H1 (cell line): ENCODE data around the gene SOCS7. TPM values are rescaled to one million over a fixed set of nuclear protein-coding genes. Genes with fewer than 3 reads are reported as not detected.

ENCODE experiments used
- CTCF ChIA-PET: fragments of 300-600 bp; sonication (Branson Sonifier 250); formaldehyde crosslinking; loops from one replicate; lab custom pipeline; 2021; ENCODE audit not compliant: partially characterized antibody; lab: Charles Lee
- POLR2A ChIA-PET: fragments of 300-600 bp; sonication (Branson Sonifier 250); formaldehyde crosslinking; loops from one replicate; lab custom pipeline; 2021; ENCODE audit warnings: inconsistent platforms; ENCODE audit not compliant: partially characterized antibody; lab: Charles Lee
- DNase-seq, 2 experiments: peaks; one replicate each; pipeline versions ENCODE4 v3.0.0 to v3.0.0-alpha.2; 2010 to 2022; ENCODE audit warnings: low spot score in 2 of 2, low read depth in 1 of 2, mixed read lengths in 1 of 2
- FAIRE-seq: peaks from 2 replicates; lab custom pipeline; 2011; peaks lifted over from hg19 to GRCh38; lab: Jason Lieb, UNC
- H2AFZ ChIP-seq: 2 replicates; pipeline ENCODE4 v1.8.1; 2012; ENCODE audit warnings: low read length, inconsistent platforms
- H2AK5ac ChIP-seq: 2 replicates; pipeline ENCODE4 v1.6.1; 2013; ENCODE audit warnings: low read depth, low read length
- H2BK120ac ChIP-seq: replicated peaks from 2 replicates; pipeline ENCODE3; 2013; ENCODE audit warnings: low read depth, low read length, inconsistent platforms
- H2BK12ac ChIP-seq: 2 replicates; pipeline ENCODE4 v1.6.1; 2013; ENCODE audit warnings: low read depth, low read length
- H2BK15ac ChIP-seq: 2 replicates; pipeline ENCODE4 v1.6.1; 2013; ENCODE audit warnings: low read length
- H2BK20ac ChIP-seq: 2 replicates; pipeline ENCODE4 v1.6.1; 2013; ENCODE audit warnings: low read length
- H2BK5ac ChIP-seq: 2 replicates; pipeline ENCODE4 v1.6.1; 2013; ENCODE audit warnings: low read depth, low read length
- H3K14ac ChIP-seq: 2 replicates; pipeline ENCODE4 v1.6.1; 2013; ENCODE audit warnings: inconsistent platforms; ENCODE audit not compliant: insufficient read length
- H3K18ac ChIP-seq: 2 replicates; pipeline ENCODE4 v1.6.1; 2013; ENCODE audit warnings: low read length; ENCODE audit errors: extremely low read depth
- H3K23ac ChIP-seq: 2 replicates; pipeline ENCODE4 v1.6.1; 2013; ENCODE audit warnings: inconsistent platforms; ENCODE audit not compliant: insufficient read length
- H3K23me2 ChIP-seq: 2 replicates; pipeline ENCODE4 v1.6.1; 2013; ENCODE audit warnings: low read depth, low read length
- H3K27ac ChIP-seq: 2 replicates; pipeline ENCODE4 v1.6.1; 2011; ENCODE audit warnings: low read depth, low read length, inconsistent platforms
- H3K27me3 ChIP-seq, 4 experiments: replicated peaks in 1 of 4; 1 replicate in 1 of 4; 2 replicates in 3 of 4; pipeline versions ENCODE4 v1.6.1 to v1.8.1; 2011 to 2013; ENCODE audit warnings: low read length in 3 of 4, mild to moderate bottlenecking in 3 of 4, inconsistent platforms in 2 of 4, mixed read lengths in 2 of 4, moderate library complexity in 1 of 4; ENCODE audit not compliant: control insufficient read depth in 3 of 4, insufficient read depth in 3 of 4; ENCODE audit errors: extremely low read depth in 1 of 4
- H3K36me3 ChIP-seq, 4 experiments: 2 replicates each; pipeline versions ENCODE4 v1.6.1 to v1.8.1; 2011 to 2013; ENCODE audit warnings: mild to moderate bottlenecking in 4 of 4, low read length in 3 of 4, moderate library complexity in 2 of 4, control low read depth in 1 of 4, inconsistent platforms in 1 of 4; ENCODE audit not compliant: insufficient read depth in 4 of 4, control insufficient read depth in 2 of 4
- H3K4ac ChIP-seq: replicated peaks from 2 replicates; pipeline ENCODE3; 2013; ENCODE audit warnings: low read length, low read depth, mixed read lengths, inconsistent platforms; ENCODE audit not compliant: insufficient read length
- H3K4me1 ChIP-seq, 4 experiments: replicated peaks in 1 of 4; 1 replicate in 1 of 4; 2 replicates in 3 of 4; pipeline versions ENCODE4 v1.6.1 to v1.8.1; 2011 to 2013; ENCODE audit warnings: low read length in 3 of 4, inconsistent platforms in 2 of 4, mixed read lengths in 1 of 4; ENCODE audit not compliant: insufficient read depth in 4 of 4, control insufficient read depth in 3 of 4
- H3K4me2 ChIP-seq, 2 experiments: 2 replicates each; pipeline versions ENCODE4 v1.6.1 to v1.8.1; 2011 to 2013; ENCODE audit warnings: low read depth in 2 of 2, low read length in 2 of 2, control low read depth in 1 of 2, inconsistent platforms in 1 of 2, mild to moderate bottlenecking in 1 of 2; ENCODE audit not compliant: insufficient read depth in 1 of 2
- H3K4me3 ChIP-seq, 4 experiments: fragments of 200-600, 300-600 bp in 1 of 4; sonication (generic), shearing (Covaris generic), sonication (Bioruptor Twin) in 1 of 4; 2 replicates each; pipeline versions ENCODE4 v1.5.1 to v1.8.1; 2011 to 2016; ENCODE audit warnings: low read length in 4 of 4, low read depth in 3 of 4, control low read depth in 2 of 4, inconsistent platforms in 2 of 4, mild to moderate bottlenecking in 2 of 4, mixed read lengths in 1 of 4, moderate library complexity in 1 of 4; ENCODE audit not compliant: insufficient read depth in 2 of 4; ENCODE audit errors: extremely low read depth in 1 of 4
- H3K56ac ChIP-seq: replicated peaks from 2 replicates; pipeline ENCODE3; 2013; ENCODE audit warnings: low read depth, mild to moderate bottlenecking, mixed read lengths, low read length, inconsistent platforms; ENCODE audit not compliant: insufficient read length
- H3K79me1 ChIP-seq: 2 replicates; pipeline ENCODE4 v1.6.1; 2013; ENCODE audit warnings: low read depth, low read length, control low read depth
- H3K79me2 ChIP-seq, 2 experiments: 2 replicates each; pipeline versions ENCODE4 v1.6.1 to v1.8.1; 2012 to 2013; ENCODE audit warnings: low read length in 2 of 2, mild to moderate bottlenecking in 2 of 2, inconsistent platforms in 1 of 2; ENCODE audit not compliant: insufficient read depth in 2 of 2, control insufficient read depth in 1 of 2
- H3K9ac ChIP-seq, 4 experiments: replicated peaks in 1 of 4; 1 replicate in 1 of 4; 2 replicates in 3 of 4; pipeline versions ENCODE4 v1.6.1 to v1.8.1; 2011 to 2013; ENCODE audit warnings: low read depth in 3 of 4, low read length in 3 of 4, control low read depth in 2 of 4, mild to moderate bottlenecking in 2 of 4, moderate library complexity in 2 of 4, inconsistent platforms in 1 of 4; ENCODE audit errors: extremely low read depth in 1 of 4
- H3K9me3 ChIP-seq, 2 experiments: 2 replicates each; pipeline versions ENCODE4 v1.6.1 to v1.8.1; 2012 to 2013; ENCODE audit warnings: mild to moderate bottlenecking in 2 of 2, moderate library complexity in 2 of 2, control low read depth in 1 of 2, inconsistent platforms in 1 of 2, low read depth in 1 of 2, low read length in 1 of 2, mixed read lengths in 1 of 2; ENCODE audit not compliant: insufficient read depth in 2 of 2
- H4K20me1 ChIP-seq, 2 experiments: replicated peaks in 1 of 2; 2 replicates each; pipeline versions ENCODE3 to v1.8.1; 2011 to 2013; ENCODE audit warnings: inconsistent platforms in 2 of 2, low read length in 2 of 2, mild to moderate bottlenecking in 1 of 2; ENCODE audit not compliant: insufficient read depth in 2 of 2, control insufficient read depth in 1 of 2
- H4K5ac ChIP-seq: 2 replicates; pipeline ENCODE4 v1.6.1; 2013; ENCODE audit warnings: low read length, low read depth, mixed read lengths, inconsistent platforms; ENCODE audit not compliant: insufficient read length
- H4K8ac ChIP-seq: 2 replicates; pipeline ENCODE4 v1.8.0; 2013; ENCODE audit warnings: mild to moderate bottlenecking, moderate library complexity, low read length, inconsistent platforms; ENCODE audit not compliant: insufficient read depth; ENCODE audit errors: extremely low read depth
- H4K91ac ChIP-seq: replicated peaks from 2 replicates; pipeline ENCODE3; 2013; ENCODE audit warnings: low read length, mixed read lengths, inconsistent platforms; ENCODE audit not compliant: insufficient read length
- BACH1 ChIP-seq: IDR thresholded peaks from 2 replicates; pipeline ENCODE4 v1.6.1; 2012; ENCODE audit warnings: low read length, improper control_type of control experiment
- BRCA1 ChIP-seq: IDR thresholded peaks from 2 replicates; pipeline ENCODE4 v1.6.1; 2012; ENCODE audit warnings: low read depth, low read length, improper control_type of control experiment
- EZH2 ChIP-seq: fragments of 200-600 bp; sonication (generic); IDR thresholded peaks from 2 replicates; pipeline ENCODE4 v1.7.1; 2012; ENCODE audit warnings: low read depth, mild to moderate bottlenecking, moderate library complexity, low read length, inconsistent platforms; ENCODE audit not compliant: severe bottlenecking
- KDM5A ChIP-seq: fragments of 200-600 bp; IDR thresholded peaks from 2 replicates; pipeline ENCODE4 v1.7.1; 2012; ENCODE audit warnings: mild to moderate bottlenecking, low read length, inconsistent platforms, mixed read lengths
- RNF2 ChIP-seq: fragments of 200-900, 300-1000 bp; sonication (generic); IDR thresholded peaks from 2 replicates; pipeline ENCODE4 v1.7.1; 2016; ENCODE audit warnings: borderline replicate concordance, low read depth, mild to moderate bottlenecking, antibody characterized with exemption, low read length; ENCODE audit not compliant: poor library complexity, severe bottlenecking; ENCODE audit errors: missing control alignments
- SAP30 ChIP-seq: fragments of 300-600 bp; sonication (generic); IDR thresholded peaks from 2 replicates; pipeline ENCODE4 v1.7.1; 2012; ENCODE audit warnings: low read length, moderate library complexity, mild to moderate bottlenecking, inconsistent platforms; ENCODE audit not compliant: insufficient read depth, insufficient replicate concordance
- SIX5 ChIP-seq: IDR thresholded peaks from 2 replicates; pipeline ENCODE4 v1.6.1; 2011; ENCODE audit warnings: mild to moderate bottlenecking, low read depth, low read length
- SP1 ChIP-seq: IDR thresholded peaks from 2 replicates; pipeline ENCODE4 v1.6.1; 2011; ENCODE audit warnings: low read depth, low read length
- SP2 ChIP-seq: IDR thresholded peaks from 2 replicates; pipeline ENCODE4 v1.6.1; 2012; ENCODE audit warnings: mild to moderate bottlenecking, low read length, inconsistent platforms
- SRF ChIP-seq: IDR thresholded peaks from 2 replicates; pipeline ENCODE4 v1.6.1; 2011; ENCODE audit warnings: mild to moderate bottlenecking, low read depth, low read length, moderate library complexity
- USF2 ChIP-seq: IDR thresholded peaks from 2 replicates; pipeline ENCODE4 v1.6.1; 2011; ENCODE audit warnings: low read length, improper control_type of control experiment
- WGBS, 2 experiments: shearing (Covaris generic) in 1 of 2; methylation state at CpG; one replicate each; pipeline versions ENCODE4 v1.1.6 to v1.1.7; 2013 to 2015; ENCODE audit warnings: low lambda C conversion rate in 2 of 2, mixed read lengths in 2 of 2, inconsistent platforms in 1 of 2, low coverage in 1 of 2, missing lambda C conversion rate in 1 of 2; ENCODE audit not compliant: insufficient replicate concordance in 2 of 2, insufficient coverage in 1 of 2, insufficient read length in 1 of 2; ENCODE audit errors: extremely low coverage in 1 of 2, missing lambda C conversion rate in 1 of 2; 5-methylcytosine and 5-hydroxymethylcytosine counted together
- polyA plus RNA-seq, 7 experiments: library from polyadenylated mRNA; depleted of rRNA in 3 of 7; stranded (reverse) in 5 of 7; unstranded in 2 of 7; fragments of >200 nt in 5 of 7; fragments of 200-250 nt in 2 of 7; gene quantifications; 1 replicate in 5 of 7; 2 replicates in 1 of 7; 4 replicates in 1 of 7; pipeline versions ENCODE4 v1.2.1 to v1.2.3, GENCODE V29; 2011 to 2013; ENCODE audit warnings: missing spikeins in 2 of 7, mixed read lengths in 2 of 7
- total RNA-seq: library from RNA; stranded (reverse); fragmentation: NEBNext Ultra II Directional; extraction: Animal tissue kit (Norgen Biotek cat#: 25700); gene quantifications from 2 replicates; pipeline ENCODE4 v1.2.1, GENCODE V29; 2021

SOCS7 gene
- total and polyA plus RNA-seq, 2 of the 8 experiments (the other 6 are each of a cell fraction or from before 2014, with no cell fraction given), result 13.5 to 26.9 TPM

GRCh38 chr17:38338535-38338934 lies 13.1 kb upstream of the SOCS7 start:
- Histone ChIP-seq H3K14ac (no peak overlapping the region), H3K27ac (no peak overlapping the region), H3K27me3 (no peaks in the 10 kb centered on the region), H2AFZ (no peak overlapping the region), H4K20me1 (no peaks in the 10 kb centered on the region), H4K5ac (no peak overlapping the region), H2BK20ac (no peak overlapping the region), H3K56ac (no peak overlapping the region), H3K23me2 (no peaks in the 10 kb centered on the region), H4K8ac (no peak overlapping the region), H2AK5ac (no peak overlapping the region), H3K18ac (no peak overlapping the region), H3K9me3 (no peaks in the 10 kb centered on the region), H2BK120ac (no peak overlapping the region), H3K79me1 (no peaks in the 10 kb centered on the region), H3K4me3 (no peak overlapping the region), H3K9ac (no peak overlapping the region), H2BK15ac (no peak overlapping the region), H2BK5ac (no peak overlapping the region), H3K4me2 (no peak overlapping the region), H3K4me1 (peaks cover 0 to 9% (median 5%) of the 10 kb centered on the region in 4 experiments; a peak in 4 of 7 replicates), H3K4ac (no peak overlapping the region), H2BK12ac (no peak overlapping the region), H3K36me3 (no peaks in the 10 kb centered on the region), H3K23ac (no peak overlapping the region), H4K91ac (no peak overlapping the region), H3K79me2 (no peaks in the 10 kb centered on the region)
- CTCF ChIA-PET, result interaction anchor here (0.9 to 25.7 kb wide), 8 partner anchors 9 to 123 kb away, joined by 3 to 400 read pairs (median 26); partner anchors contain the start of genes ARHGAP23 and SOCS7
- 92% methylated on average over 4 of the region's 4 CpGs; no CpG with 5 or more reads in 1 of the 2 experiments for WGBS, 2 experiments
- POLR2A ChIA-PET, result interaction anchor here (0.5 to 2.1 kb wide), 7 partner anchors 8 to 76 kb away, joined by 3 to 11 read pairs (median 4); no protein-coding TSS in a partner anchor
- DNase-seq, result no peak
- FAIRE-seq, result no peak
- TF ChIP-seq SP1, result no peak
- TF ChIP-seq SP2, result no peak
- no peak for TF ChIP-seq KDM5A
- TF ChIP-seq RNF2, result no peak
- no peak for TF ChIP-seq SIX5
- TF ChIP-seq BACH1, result no peak
- no peak for TF ChIP-seq EZH2
- TF ChIP-seq BRCA1, result no peak
- TF ChIP-seq SRF, result no peak
- no peak for TF ChIP-seq USF2
- no peak for TF ChIP-seq SAP30
